ENCODE results near the gene ARHGAP29.
A peak's percentile ranks its signal among the peaks of the same experiment; 100 is the strongest.

The ARHGAP29 gene, protein sequence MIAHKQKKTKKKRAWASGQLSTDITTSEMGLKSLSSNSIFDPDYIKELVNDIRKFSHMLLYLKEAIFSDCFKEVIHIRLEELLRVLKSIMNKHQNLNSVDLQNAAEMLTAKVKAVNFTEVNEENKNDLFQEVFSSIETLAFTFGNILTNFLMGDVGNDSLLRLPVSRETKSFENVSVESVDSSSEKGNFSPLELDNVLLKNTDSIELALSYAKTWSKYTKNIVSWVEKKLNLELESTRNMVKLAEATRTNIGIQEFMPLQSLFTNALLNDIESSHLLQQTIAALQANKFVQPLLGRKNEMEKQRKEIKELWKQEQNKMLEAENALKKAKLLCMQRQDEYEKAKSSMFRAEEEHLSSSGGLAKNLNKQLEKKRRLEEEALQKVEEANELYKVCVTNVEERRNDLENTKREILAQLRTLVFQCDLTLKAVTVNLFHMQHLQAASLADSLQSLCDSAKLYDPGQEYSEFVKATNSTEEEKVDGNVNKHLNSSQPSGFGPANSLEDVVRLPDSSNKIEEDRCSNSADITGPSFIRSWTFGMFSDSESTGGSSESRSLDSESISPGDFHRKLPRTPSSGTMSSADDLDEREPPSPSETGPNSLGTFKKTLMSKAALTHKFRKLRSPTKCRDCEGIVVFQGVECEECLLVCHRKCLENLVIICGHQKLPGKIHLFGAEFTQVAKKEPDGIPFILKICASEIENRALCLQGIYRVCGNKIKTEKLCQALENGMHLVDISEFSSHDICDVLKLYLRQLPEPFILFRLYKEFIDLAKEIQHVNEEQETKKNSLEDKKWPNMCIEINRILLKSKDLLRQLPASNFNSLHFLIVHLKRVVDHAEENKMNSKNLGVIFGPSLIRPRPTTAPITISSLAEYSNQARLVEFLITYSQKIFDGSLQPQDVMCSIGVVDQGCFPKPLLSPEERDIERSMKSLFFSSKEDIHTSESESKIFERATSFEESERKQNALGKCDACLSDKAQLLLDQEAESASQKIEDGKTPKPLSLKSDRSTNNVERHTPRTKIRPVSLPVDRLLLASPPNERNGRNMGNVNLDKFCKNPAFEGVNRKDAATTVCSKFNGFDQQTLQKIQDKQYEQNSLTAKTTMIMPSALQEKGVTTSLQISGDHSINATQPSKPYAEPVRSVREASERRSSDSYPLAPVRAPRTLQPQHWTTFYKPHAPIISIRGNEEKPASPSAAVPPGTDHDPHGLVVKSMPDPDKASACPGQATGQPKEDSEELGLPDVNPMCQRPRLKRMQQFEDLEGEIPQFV

DNA sequence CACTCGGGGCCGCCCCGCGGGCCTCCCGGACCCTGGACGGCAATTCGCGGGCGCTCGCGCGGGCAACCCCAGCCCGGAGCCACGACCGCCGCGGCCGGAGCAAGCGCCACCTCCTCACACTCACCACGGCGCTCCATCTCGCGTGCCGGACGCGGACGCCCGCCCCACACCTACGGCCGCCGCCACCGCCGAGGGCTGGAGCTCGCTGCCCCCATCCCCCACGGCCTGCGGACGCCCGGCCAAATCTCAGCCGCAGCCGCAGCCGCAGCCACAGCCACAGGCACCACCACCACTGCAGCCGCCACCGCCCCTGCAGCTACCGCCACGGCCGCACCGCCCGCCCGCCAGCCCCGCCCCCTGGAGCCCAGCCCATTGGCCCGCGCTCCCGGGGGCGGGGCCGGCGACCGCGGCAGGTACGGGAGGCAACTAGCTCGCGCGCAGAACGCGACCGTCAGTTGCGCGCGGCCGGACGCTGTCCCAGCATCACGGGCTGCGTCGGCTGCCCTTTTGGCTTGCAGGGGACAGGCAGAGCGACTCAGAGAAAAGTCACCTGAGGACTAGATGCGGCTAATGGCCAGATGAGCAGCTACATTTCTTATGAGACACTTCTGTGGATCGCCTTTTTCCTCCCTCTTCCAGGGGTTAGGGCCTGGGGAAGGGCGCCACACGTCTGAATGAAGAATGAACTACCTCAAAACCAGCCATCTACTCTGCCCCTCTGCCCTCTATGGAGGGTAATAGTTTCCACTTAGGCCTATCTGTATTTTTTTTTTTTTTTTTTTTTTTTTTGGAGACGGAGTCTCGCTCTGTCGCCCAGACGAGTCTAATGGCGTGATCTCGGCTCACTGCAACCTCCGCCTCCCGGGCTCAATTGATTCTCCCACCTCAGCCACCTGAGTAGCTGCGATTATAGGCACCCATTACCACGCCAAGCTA lies at the start of gene ARHGAP29:
TSS of gene ARHGAP29 (minus strand) at position 294 of the 936 bp plus-strand sequence. CDS start 5,973 bp downstream, outside the sequence.
- in situ Hi-C loops (cut with MboI; ENCODE audit: low pct_unique_long_range_greater_than_20kb, low sequenced_read_pairs): loop anchor here (25.0 kb wide), 1 partner anchor 175 kb away; no protein-coding TSS in a partner anchor
- DNase-seq: peak; percentile 58

DNA sequence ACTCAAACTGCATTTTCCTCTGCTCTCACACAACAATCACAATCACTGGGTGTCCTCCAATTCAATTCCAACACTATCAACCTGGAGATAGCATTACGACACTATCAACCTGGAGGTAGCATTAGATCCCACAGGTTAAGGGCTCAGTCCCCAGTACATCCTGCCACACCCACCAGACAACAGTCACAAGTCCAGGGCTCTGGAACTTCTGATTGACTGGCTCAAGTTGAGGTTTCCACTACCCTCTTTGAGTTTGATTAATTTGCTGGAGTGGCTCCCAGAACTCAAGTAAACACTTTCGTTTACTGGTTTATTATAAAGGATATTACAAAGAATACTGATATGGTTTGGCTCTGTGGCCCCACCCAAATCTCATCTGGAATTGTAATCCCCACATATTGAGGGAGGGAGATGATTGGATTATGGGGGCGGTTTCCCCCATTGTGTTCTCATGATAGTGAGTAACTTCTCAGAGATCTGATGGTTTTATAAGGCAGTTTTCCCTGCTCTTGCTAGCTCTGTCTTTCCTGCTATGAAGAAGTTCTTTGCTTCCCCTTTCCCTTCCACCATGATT lies 49.6 kb upstream of the ARHGAP29 start:
- DNase-seq: no peak
- in situ Hi-C loops (cut with MboI; ENCODE audit: low pct_unique_long_range_greater_than_20kb, low sequenced_read_pairs): no loop called here

DNA sequence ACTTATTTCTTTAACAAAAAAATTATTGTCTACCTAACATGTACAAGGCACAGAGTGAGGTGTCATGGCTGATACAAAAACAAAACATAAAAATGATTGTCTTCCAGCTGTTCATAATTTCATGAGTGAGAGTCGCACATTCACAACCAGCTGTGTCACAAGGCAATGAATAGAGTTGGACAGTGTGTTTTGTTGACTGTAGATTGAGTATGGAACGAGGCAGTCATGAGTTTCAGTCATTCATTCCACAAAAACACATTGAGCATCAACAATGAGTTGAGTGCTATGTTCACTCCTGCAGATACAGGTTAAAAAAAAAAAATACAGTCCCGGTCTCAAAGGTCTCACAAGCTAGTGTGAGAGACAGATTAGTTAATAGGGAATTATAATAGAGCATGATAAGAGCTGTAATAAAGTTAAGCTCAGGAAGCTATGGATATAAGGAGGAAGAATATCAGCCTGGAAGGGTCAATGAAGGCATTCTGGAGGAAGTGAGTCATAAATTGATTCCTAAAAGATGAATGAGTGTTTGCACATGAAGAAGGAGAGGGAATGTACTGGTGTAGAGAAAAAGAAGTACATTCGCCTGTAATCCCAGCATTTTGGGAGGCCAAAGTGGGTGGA lies 47.8 kb upstream of the ARHGAP29 start:
- in situ Hi-C loops (cut with MboI; ENCODE audit: low pct_unique_long_range_greater_than_20kb, low sequenced_read_pairs): no loop called here

DNA sequence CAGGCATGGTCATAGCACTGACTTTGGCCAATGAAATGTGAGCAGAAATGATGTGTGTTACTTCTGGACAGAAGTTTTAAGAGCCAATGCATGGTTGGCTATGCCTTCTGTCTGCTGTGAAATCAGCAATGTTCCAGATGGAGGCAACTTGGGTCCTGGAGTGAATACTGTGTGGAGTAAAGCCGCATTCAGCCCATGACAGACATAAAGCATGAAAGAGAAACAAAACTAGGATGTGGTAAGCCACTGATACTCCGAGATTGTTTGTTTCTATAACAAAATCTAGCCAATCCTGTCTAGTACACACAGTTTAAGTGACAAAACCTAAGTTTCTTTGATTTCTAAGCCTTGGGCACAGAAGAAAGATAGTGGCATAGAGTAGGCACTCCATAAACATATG lies 47.1 kb upstream of the ARHGAP29 start:
- DNase-seq: no peak
- in situ Hi-C loops (cut with MboI; ENCODE audit: low pct_unique_long_range_greater_than_20kb, low sequenced_read_pairs): no loop called here

More for the DNA sequence above, 47.8 kb upstream of the ARHGAP29 start:
- DNase-seq: no peak

DNA sequence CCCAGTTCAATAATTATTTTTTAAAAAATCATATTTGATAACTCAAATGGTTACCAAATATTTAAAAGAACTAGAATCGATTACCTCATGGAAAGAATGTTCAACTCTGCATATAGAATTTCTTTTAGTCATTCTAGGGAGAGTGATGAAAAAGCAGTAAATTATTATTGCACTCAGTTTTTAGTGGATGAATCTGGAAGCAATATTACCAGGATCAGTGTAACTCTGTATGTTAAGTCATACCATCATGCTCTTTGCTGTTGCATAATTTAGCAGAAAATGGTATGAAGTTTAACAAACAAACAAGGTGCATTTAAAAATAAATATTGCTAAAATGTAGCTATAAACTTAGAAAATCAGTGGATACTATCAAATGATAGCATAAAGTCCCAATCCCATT lies 46.1 kb upstream of the ARHGAP29 start:
- in situ Hi-C loops (cut with MboI; ENCODE audit: low pct_unique_long_range_greater_than_20kb, low sequenced_read_pairs): no loop called here
- DNase-seq: no peak

DNA sequence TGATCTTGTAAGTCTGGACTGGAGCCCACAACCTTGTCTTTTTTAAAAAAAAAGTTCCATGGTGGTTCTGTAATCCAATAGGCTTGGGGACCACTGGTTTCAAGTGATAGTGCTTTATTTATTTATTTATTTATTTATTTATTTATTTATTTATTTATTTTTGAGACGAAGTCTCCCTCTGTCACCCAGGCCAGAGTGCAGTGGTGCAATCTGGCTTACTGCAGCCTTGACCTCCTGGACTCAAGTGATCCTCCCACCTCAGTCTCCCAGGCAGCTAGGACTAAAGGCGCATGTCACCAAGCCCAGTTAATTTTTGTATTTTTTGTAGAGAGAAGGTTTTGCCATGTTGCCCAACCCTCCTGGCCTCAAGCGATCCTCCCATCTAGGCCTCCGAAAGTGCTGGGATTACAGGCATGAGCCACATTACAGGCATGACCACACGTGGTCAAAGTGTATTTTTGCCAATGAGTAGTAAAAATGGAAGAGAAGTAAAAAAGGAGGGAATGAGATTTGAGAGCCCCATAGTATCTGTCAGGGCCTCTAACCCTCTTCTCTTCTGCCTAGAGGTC lies 44.8 kb upstream of the ARHGAP29 start:
- DNase-seq: no peak
- in situ Hi-C loops (cut with MboI; ENCODE audit: low pct_unique_long_range_greater_than_20kb, low sequenced_read_pairs): no loop called here

DNA sequence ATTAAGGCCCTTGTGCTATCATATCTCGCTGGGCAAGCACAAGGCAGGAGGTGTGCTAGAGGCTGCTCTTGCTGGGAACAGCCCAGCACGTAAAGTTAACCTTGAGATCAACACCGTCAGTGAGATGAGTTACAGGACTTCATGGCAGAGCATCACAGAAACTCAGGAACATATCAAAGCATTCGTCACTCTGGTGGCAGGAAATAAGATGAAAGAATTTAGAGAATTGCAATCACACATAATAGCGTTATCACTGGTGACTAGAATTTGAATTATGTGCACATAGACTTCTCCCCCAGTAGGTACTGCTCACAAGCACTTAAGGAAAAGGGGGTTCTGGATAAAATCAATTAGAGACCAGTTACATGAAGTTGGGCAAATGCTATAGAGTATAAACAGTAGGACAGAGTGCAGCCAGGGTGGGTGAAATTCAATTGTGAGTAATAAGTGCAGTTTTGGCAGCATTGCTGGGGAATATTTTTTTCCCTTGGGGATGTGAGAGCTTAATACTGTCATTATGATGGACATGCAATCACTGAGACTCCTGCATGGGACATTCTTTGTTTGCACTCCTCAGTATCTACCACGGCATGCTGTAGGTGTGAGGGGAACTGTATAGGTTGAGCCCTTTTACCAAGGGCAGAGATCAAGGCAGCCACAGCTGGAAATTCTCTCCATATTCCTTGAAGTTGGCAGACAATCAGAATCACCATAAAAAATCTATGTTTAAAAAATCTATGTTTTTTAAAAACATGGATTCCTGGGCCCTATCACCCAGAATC lies 44.2 kb upstream of the ARHGAP29 start:
- DNase-seq: no peak
- in situ Hi-C loops (cut with MboI; ENCODE audit: low pct_unique_long_range_greater_than_20kb, low sequenced_read_pairs): no loop called here

DNA sequence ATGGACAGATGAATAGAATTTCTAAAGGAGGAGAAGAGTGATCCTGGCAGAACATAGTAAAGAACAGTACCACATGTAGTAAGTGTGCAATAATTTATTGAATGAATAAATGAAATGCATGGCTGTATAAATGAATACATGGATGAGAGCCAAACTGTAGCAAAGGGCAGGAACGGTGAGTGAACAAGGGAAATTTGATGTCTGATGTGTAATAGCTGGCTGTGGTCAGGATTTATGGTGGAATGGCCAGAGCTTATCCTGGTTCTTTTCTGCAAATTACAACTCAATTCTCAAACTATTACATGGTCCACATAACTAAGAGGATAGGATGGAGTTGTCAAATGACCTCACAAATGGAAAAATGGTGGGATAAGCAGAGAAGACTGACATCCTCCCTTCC lies 43.2 kb upstream of the ARHGAP29 start:
- in situ Hi-C loops (cut with MboI; ENCODE audit: low pct_unique_long_range_greater_than_20kb, low sequenced_read_pairs): no loop called here
- no peak for DNase-seq

DNA sequence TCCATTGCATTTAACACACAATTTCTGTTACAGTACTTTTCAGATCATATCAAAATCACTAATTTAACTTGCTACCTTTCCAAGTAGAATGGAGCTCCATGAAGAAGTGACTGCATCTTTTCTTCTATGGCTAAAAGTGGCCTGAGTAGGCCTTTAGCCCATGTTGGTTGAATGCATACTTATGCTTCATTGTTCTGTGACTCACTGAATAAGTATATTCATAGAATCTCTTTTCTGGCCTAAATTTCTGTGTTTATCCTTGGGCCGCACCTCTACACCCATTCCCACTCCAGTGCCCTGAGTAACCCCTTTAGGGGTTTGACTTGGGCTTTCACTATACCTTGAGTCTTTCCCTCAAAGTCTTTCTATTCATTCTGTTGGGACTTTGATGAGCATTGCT lies 42.1 kb upstream of the ARHGAP29 start:
- no peak for DNase-seq
- in situ Hi-C loops (cut with MboI; ENCODE audit: low pct_unique_long_range_greater_than_20kb, low sequenced_read_pairs): no loop called here

DNA sequence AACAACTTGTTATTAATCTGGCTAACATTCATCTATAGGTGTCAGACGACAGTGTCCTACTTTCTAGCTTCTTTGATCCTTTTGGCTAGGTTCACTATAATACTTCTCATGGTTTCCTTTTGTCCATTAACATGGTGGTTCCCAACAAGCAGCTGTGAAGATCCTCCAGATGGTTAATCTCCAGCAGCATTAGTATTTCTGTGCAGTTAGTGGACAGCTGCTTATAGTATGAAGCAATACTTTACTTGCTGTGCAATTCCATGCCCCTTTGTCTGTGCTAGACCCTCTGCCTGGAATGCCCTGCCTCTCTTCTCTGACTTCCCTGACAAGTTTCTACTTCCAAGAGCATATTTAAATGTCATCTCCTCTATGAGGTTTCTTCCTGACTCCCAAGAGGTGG lies 41.7 kb upstream of the ARHGAP29 start:
- no peak for DNase-seq
- in situ Hi-C loops (cut with MboI; ENCODE audit: low pct_unique_long_range_greater_than_20kb, low sequenced_read_pairs): no loop called here

DNA sequence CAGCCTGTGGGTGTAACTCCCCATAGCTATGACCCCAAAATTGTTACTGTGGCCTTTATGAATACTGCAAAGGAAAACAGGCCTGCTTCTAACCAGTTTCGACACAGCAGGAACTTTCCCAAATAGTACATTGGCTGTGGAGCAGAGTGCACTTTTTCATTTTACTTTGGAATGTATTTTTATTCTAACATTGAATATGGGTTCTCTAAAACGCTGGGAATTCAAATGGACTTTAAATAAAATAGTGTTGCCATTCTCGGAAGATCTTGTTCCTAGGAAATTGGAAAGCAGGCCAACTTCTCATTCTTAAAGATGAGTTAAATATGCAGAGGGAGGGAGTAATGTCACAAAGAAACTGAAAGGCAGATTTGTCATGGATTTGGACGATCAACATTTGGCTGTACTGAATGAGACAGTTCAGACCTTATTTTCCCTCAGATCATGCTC lies 39.6 kb upstream of the ARHGAP29 start:
- in situ Hi-C loops (cut with MboI; ENCODE audit: low pct_unique_long_range_greater_than_20kb, low sequenced_read_pairs): no loop called here
- DNase-seq: no peak

DNA sequence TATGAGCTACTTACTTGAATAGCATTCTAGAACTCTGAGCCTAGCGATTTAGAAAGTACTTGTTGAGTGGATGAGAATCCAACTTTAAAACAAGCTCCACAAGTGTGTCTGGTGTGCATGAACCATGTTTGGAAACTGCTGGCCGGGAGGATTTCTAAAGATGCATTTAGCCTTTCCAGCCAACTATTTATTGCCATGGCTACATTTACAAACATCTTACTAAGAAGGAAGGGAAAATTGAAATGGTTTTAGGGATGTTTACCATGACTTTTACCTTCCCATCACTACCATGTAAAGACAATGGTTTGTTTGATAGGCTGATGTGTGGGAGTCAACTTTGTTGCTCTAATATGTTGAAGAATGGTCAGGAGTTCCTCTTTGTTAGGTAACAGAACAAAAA lies 37.7 kb upstream of the ARHGAP29 start:
- in situ Hi-C loops (cut with MboI; ENCODE audit: low pct_unique_long_range_greater_than_20kb, low sequenced_read_pairs): no loop called here
- no peak for DNase-seq

DNA sequence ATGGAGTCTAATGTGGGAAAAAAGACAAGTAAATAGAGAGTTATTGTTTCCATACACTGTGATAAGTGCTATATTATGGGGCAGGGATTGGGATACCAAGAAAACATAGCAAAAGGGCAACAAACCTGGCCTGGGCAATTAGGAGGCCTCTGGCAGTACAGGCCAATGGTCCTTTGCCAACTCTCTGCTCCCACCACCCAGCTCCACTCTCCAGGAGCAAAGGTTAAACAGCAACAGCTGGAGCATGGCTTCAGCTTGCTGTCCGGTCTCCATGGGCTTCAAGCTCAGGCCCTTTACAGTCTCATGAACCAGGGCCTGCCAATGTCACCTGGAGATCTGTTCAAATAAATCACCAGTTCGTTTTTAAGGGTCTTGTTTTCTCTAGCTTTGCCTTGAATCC lies 37.2 kb upstream of the ARHGAP29 start:
- DNase-seq: no peak
- in situ Hi-C loops (cut with MboI; ENCODE audit: low pct_unique_long_range_greater_than_20kb, low sequenced_read_pairs): no loop called here

DNA sequence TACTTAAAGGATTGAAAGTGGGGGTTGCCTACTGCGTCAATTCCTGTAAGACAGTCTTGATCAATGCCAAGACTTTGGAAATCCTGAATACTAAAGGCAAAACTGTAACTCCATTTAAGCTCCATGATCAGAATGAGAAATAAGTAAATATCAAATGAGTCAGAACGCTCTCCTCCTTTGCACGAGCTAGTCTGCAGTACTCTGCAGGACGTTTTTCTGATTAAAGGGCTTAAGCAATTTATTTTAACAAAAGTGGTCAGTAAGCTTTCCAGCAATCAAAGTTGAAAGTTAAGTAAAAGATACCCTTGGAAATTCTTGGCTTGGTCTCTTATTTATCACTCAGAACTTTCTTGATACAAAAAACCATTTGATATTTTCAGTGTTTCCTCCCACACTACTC lies 35.7 kb upstream of the ARHGAP29 start:
- DNase-seq: no peak
- in situ Hi-C loops (cut with MboI; ENCODE audit: low pct_unique_long_range_greater_than_20kb, low sequenced_read_pairs): no loop called here

DNA sequence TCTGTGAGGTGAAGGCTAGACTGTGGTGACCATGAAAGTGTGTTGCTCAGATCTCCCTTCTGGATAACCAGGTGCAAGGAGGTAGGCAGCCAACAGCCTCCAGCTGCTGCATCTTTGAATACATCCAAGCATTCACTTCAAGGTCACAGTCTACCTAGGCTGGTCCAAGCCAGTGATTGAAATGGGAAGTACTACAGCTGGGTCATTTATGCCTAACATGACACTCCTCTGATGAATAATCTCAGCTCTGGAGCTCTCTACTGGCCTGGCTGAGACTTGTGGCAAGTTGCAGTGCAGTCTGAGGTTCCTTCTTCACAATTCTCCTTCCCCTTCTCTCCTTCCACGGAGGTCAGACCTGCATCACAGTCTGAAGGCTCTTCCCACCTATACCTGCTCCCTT lies 35.0 kb upstream of the ARHGAP29 start:
- DNase-seq: no peak
- in situ Hi-C loops (cut with MboI; ENCODE audit: low pct_unique_long_range_greater_than_20kb, low sequenced_read_pairs): no loop called here

DNA sequence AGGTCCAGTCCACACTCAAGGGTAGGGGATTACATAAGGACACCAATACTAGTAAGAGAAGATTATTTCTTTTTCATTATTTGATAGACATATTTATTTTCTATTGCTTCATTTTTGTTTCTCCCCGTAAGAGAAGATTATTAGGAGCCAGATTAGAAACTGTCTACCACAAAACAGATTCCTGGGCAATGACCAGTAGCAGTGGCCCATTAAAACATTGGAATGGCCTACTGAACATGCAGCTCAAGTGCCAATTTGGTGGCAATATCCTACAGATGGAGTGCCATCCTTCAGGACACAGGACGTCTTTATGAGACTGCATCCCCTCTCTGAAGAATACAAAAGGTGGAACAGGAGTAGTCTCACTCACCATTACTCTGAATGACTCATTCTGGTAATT lies 34.0 kb upstream of the ARHGAP29 start:
- DNase-seq: no peak
- in situ Hi-C loops (cut with MboI; ENCODE audit: low pct_unique_long_range_greater_than_20kb, low sequenced_read_pairs): no loop called here

DNA sequence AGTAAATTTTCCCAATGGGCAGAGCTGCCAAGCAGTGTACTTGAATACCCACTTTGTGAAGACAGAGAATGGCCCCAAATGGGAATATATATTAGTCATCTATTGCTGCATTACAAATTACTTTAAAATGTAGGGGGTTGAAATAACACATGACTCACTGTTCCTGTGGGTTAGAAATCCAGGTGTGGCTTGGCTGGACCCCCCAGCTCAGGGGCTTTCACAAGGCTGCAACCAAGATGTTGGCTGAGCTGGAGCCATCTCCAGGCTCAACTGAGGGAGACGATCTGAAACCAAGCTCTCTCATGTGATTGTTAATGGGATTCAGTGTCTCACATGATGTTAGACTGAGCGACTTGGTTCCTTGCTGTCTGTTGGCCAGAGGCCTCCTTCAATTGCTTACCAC lies 33.4 kb upstream of the ARHGAP29 start:
- DNase-seq: no peak

More for the DNA sequence above, 33.4 kb upstream of the ARHGAP29 start:
- in situ Hi-C loops (cut with MboI; ENCODE audit: low pct_unique_long_range_greater_than_20kb, low sequenced_read_pairs): no loop called here

All from KBM-7 (cell line).